SW 1271 (cell line): ENCODE measurements around the gene GALNT13.

Experiments
- DNase-seq, 2 experiments: peaks; one replicate each; lab custom pipeline; 2025; lab: John Stamatoyannopoulos, UW

Gene GALNT13

GRCh38 chr2:154125891-154126290, 254.2 kb downstream of the GALNT13 start:
- no peak for DNase-seq

- no peak for DNase-seq
These were observed 259.1 kb downstream of the GALNT13 start for GRCh38 chr2:154130821-154131220.

- DNase-seq = no peak
These were observed 261.1 kb downstream of the GALNT13 start for GRCh38 chr2:154132827-154133226.

GRCh38 chr2:154133823-154134222, 262.1 kb downstream of the GALNT13 start:
- no peak for DNase-seq

- no peak for DNase-seq
These were observed 268.7 kb downstream of the GALNT13 start for GRCh38 chr2:154140249-154141025.

- no peak for DNase-seq
These were observed 270.8 kb downstream of the GALNT13 start for GRCh38 chr2:154142480-154142879.

- no peak for DNase-seq
These were observed 271.4 kb downstream of the GALNT13 start for GRCh38 chr2:154143105-154143504.

- DNase-seq = no peak
These were observed 286.4 kb downstream of the GALNT13 start for GRCh38 chr2:154158101-154158500.

- no peak for DNase-seq
These were observed 289.6 kb downstream of the GALNT13 start for GRCh38 chr2:154161286-154161685.

- DNase-seq = no peak
These were observed 298.7 kb downstream of the GALNT13 start for GRCh38 chr2:154170400-154170799.

- DNase-seq = no peak
These were observed 301.4 kb downstream of the GALNT13 start for GRCh38 chr2:154173164-154173563.

- DNase-seq = no peak
These were observed 302.2 kb downstream of the GALNT13 start for GRCh38 chr2:154173919-154174318.

- DNase-seq = no peak
These were observed 310.3 kb downstream of the GALNT13 start for GRCh38 chr2:154182008-154182407.

GRCh38 chr2:154187948-154188347, 316.2 kb downstream of the GALNT13 start:
- DNase-seq = no peak

GRCh38 chr2:154189953-154190352, 318.2 kb downstream of the GALNT13 start:
- no peak for DNase-seq

GRCh38 chr2:154193246-154193645, 321.5 kb downstream of the GALNT13 start:
- DNase-seq = no peak

GRCh38 chr2:154194909-154195643, 323.4 kb downstream of the GALNT13 start:
- no peak for DNase-seq

- no peak for DNase-seq
These were observed 324.0 kb downstream of the GALNT13 start for GRCh38 chr2:154195644-154196195.

- DNase-seq = no peak
These were observed 327.1 kb downstream of the GALNT13 start for GRCh38 chr2:154198866-154199265.

GRCh38 chr2:154203206-154203605, 331.5 kb downstream of the GALNT13 start:
- DNase-seq = no peak

GRCh38 chr2:154203902-154204301, 332.2 kb downstream of the GALNT13 start:
- no peak for DNase-seq

- no peak for DNase-seq
These were observed 335.7 kb downstream of the GALNT13 start for GRCh38 chr2:154207288-154208047.
